ENCODE measurements around the gene NKAP.
"Not testable (repeated sequence)": the region's sequence is repeated elsewhere in the genome, so short reads cannot be mapped to it uniquely, and the experiment has no call there.

The NKAP gene

GRCh38 chrX:119935215-119935874 lies 8.2 kb downstream of the NKAP start:
- DNase-seq: no peak

DNA sequence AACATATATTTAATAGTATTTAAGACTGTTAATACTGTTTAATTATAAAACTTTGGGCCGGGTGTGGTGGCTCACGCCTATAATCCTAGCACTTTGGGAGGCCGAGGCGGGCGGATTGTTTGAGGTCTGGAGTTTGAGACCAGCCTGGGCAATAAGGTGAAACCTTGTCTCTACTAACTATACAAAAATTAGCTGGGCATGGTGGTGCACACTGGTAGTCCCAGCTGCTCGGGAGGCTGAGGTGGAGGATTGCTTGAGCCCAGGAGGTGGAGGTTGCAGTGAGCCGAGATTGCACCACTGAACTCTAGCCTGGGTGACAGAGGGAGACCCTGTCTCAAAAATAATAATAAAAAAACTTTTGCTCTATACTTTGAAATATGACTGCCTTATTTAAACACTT lies 21.2 kb downstream of the NKAP start:
- DNase-seq: not testable (repeated sequence)

- no peak for DNase-seq
Observed at GRCh38 chrX:119919835-119920585, 23.5 kb downstream of the NKAP start.

DNA sequence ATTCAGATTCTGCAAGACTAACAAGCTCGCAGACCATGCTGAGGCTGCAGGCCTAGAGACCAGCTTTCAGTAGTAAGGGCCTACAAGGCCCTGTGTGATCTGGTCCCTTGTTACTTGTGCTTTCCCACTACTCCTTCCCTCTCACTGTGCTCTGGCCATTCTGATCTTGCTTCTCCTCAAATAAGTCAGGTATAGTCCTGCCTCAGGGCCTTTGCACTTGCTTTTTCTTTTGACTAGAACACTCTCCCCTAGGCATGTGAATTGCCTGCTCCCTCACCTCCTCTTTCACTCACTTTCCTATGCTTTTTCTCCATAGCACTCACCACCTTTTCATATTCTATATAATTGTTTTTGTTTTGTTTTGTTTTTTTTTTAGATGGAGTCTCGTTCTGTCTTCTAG lies 25.7 kb downstream of the NKAP start:
- no peak for DNase-seq

DNA sequence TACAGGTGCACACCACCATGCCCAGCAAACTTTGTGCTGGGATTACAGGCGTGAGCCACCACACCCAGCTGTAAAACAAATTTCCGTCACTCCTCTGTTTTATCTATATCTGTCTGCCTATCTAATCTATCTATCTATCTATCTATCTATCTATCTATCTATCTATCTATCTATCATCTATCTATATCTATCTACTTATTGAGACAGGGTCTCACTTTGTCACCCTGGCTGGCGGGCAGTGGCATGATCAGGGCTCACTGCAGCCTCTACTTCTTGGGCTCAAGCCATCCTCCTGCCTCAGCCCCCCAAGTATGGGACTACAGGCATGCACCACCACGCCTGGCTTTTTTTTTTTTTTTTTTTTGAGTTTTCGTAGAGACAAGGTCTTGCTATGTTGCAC lies 27.2 kb downstream of the NKAP start:
- no peak for DNase-seq

GRCh38 chrX:119900976-119901375 lies 42.6 kb downstream of the NKAP start:
- no peak for DNase-seq

- DNase-seq: no peak
Observed at GRCh38 chrX:119899125-119899524, 44.4 kb downstream of the NKAP start.

DNA sequence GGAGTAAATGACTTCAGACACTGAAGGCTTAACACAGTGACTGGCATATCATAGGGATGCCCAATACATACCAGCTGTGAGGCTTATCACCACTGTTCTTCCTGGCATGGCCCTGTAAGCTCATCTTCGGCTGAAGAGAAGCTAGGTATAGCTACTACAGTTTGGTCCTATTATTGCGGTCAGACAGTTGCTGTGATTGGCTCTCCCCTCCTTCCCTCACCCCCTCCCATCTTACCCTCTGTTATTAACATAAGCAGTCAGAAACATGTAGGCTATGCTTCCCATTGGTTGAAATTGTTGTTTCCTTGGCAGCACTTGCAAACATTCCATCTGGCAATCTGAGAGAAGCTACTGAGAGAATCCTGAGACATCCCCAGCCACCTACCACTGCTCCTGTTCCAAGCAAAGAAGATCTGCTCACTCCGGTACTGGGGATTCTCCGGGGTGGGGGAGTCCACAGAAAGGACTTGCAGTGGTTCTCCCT lies 47.7 kb downstream of the NKAP start, which contains the start of gene AKAP14:
AKAP14 (plus strand) TSS at position 51 of the 484 bp plus-strand sequence. CDS start 7,331 bp downstream, outside the sequence.
- DNase-seq: no peak

DNA sequence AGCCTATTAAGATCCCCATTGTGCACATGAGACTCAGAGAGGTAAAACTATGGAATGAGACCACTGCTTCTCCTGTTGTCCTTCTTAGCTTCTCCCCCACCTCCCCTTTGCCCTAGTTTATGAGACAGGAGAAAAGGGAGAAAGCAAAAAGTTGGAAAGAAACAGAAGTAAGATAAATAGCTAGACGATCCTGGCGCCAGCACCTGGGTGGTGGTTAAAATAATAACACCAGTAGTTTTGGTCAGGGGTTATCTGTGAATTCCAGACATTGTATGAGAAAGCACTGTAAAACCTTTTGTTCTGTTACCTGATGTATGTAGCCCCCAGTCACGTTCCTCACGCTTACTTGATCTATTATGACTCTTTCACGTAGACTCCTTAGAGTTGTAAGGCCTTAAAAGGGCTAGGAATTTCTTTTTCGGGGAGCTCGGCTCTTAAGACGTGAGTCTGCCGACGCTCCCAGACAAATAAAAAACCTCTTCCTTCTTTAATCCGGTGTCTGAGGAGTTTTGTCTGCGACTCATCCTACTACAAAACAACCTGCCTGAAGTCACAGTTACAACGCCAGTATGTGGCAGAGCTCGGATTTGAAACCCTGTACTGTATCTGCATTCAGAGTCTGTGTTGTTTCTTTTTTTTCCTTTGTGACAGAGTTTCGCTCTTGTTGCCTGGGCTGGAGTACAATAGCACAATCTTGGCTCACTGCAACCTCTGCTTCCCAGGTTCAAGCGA lies 51.4 kb downstream of the NKAP start:
- not testable (repeated sequence) for DNase-seq

GRCh38 chrX:119890626-119891025 lies 52.9 kb downstream of the NKAP start:
- DNase-seq: not testable (repeated sequence)

DNA sequence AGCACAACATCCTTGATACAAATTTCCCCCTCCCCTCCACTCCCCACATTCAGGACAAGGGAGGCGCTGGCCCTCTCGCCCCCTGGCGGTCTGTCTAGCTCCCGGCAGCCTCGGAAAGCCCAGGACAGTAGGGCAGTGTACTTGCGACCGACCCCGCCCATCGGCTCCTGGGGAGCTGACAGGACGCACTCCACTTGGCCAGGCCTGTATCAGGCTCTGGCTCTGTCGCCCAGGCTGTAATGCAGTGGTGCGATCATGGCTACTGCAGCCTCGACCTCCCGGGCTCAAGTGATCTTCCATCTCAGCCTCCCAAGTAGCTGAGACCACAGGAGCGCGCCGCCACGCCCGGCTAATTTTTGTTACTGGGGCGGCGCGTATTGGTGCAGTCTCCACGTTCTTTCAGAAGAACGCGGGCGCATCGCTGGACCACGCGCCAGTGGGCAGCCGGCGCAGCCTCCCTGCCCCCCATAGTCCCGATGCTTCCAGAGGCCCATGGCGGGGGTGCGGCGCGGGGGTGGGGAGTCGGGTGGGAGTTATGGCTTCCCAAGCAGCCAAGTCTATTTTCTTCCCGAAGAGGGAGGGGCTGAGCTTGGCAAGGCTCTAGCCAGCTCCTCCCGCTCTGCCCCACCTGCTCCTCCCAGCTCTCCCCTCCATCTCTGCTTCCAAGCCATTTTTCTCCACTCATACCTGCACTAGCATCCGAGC lies 55.7 kb downstream of the NKAP start:
- peak; percentile 37 for DNase-seq

DNA sequence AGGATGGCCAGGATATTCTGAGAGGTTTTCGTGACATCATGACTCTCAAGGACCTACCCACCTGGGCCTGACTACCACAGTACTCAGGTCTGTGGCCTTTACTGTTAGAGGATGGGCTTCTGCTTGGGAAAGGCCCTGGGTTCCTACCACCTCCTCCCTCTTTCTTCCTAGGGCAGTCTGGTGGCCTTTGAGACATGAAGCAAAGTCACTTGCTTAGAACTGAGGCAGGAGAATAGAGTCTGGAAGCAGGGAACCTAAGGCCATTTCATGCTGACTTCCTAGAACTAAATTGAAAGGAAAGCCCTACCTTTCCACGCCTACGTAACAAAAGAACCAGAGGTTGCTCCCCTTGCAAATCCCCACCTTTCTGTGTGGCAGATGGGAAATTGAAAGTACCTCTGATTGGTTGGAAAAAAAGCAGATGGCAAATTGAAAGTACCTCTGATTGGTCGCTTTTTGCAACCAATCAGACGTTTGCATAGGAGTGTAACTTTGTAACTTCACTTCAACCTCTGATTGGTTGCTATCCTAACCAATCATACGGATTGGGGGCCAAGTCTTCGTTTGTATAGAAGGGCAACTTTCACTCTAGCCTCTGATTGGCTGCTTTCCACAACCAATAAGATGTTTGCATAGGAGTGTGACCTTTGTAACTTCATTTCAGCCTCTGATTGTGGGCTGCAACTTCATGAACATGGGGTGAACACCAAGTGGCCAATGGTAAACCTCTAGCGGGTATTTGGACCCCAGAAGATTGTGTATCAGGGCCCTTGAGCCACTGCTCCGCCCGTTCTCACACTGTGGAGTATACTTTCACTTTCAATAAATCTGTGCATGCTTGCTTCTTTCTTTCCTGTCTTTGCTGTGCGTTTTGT lies 57.8 kb downstream of the NKAP start:
- no peak for DNase-seq

DNA sequence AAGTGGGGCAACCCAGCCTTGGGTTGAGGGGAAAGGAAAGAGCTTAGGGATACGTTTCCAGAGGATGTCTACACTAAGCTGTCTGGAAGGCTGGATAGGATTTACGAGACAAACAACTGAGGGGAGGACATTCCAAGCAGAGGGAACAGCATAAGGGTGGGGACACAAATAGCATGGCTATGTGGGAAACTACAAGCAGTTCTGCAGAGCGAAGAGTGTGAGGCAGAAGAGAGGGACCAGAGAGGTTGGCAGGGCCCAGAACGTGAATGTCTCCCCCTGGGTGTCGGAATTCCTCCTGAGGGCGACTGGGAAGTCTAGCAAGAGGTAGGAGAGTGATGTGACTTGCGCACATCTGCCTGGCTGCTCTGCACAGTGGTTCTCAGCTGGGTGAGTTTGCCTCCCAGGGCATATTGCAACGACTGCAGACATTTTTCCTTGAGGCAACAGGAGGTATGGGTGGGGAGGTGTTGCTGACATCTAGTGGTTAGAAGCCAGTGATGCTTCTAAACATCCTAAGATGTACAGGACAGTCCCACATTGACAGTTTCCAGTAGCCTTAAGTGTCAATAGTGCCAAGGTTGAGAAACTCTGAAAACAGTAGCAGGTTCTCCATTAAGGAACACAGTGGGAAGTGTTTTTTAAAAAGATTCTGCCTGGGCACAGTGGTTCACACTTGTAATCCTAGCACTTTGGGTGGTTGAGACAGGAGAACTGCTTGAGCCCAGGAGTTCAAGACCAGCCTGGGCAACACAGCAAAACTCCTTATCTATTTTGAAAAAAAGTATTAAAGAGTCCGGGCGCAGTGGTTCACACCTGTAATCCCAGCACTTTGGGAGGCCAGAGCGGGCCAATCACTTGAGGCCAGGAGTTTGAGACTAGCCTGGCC lies 62.8 kb downstream of the NKAP start:
- DNase-seq: no peak

- no peak for DNase-seq
Observed at GRCh38 chrX:119880076-119880475, 63.5 kb downstream of the NKAP start.

DNA sequence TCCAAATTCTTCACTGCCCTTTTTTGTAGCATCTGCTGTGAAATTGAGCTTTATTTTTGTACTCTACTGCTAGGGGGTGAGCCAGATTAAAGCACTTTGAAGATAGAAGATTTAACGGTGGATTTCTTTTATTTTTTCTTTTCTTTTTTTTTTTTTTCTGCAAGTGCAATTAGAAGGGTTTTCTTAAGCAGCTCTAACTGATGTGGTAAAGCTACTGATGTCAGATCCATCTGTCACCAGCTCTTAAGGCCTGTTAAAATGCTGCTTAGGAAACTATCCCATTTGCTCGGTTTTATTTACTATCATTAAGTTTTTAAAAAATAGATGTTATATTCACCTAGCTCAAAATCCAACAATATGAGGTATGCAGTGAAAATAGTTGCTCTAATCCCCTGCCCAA lies 64.8 kb downstream of the NKAP start:
- no peak for DNase-seq

DNA sequence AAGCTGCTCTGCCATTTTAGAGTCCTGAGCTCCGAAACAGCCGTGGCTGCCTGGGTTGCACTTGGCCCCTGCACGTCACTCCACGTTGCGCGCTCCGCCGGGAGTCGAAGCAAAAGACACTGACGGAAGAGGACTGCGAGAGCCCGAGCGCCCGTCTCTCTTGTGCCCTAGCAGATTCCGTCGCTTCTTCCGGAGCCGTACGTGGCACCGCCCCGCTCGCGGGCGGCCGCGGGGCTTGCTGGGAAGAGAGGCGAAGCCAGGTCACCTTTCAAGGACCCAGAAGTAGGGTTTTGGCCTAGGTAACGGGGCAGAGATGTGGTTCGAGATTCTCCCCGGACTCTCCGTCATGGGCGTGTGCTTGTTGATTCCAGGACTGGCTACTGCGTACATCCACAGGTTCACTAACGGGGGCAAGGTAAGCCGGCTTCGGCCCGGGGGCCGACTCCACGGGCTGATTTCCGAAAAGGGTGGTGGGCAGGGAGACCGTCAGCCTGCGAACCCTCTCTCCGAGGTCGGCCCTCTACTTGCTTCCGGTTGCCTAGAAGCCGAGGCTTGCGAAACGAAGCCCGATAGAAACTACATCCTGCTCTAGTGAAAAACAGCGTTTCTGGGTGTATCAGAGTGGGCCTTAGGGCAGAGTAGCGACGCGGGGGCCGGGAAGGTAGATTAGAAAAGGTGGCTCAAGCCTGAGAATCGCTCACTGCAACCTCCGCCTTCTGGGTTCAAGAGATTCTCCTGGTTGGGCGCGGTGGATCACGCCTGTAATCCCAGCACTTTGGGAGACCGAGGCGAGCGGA lies 71.8 kb downstream of the NKAP start, which contains the start of the genes NDUFA1 and RNF113A:
NDUFA1 (plus strand) TSS at position 234 of the 797 bp plus-strand sequence; CDS start at position 314, 80 bp downstream.
RNF113A (minus strand) TSS at position 135 of the 797 bp plus-strand sequence; CDS start at position 15, 120 bp downstream.
- DNase-seq: peak; percentile 82

- no peak for DNase-seq
Observed at GRCh38 chrX:119871245-119871598, 72.3 kb downstream of the NKAP start.
